Spinal cord (tissue), 10 donors: ENCODE results near the gene FKBP10. TPM values are rescaled to one million over a fixed set of nuclear protein-coding genes. Genes with fewer than 3 reads are reported as not detected.

ENCODE experiments used
- DNase-seq, 6 donors: peaks; one replicate each; pipeline versions ENCODE4 v3.0.0 to v3.0.0-alpha.2; 2013 to 2015; ENCODE audit warnings: low spot score in 6 of 6, low read depth in 4 of 6
- H3K27ac ChIP-seq: one replicate; pipeline ENCODE4 v1.5.1; 2013; ENCODE audit warnings: low read depth, low read length, control low read depth
- H3K27me3 ChIP-seq: one replicate; pipeline ENCODE4 v1.6.1; 2013; ENCODE audit warnings: low read length; ENCODE audit not compliant: control insufficient read depth, insufficient read depth
- H3K36me3 ChIP-seq: one replicate; pipeline ENCODE4 v1.6.1; 2013; ENCODE audit warnings: low read length; ENCODE audit not compliant: control insufficient read depth, insufficient read depth
- H3K4me1 ChIP-seq: one replicate; pipeline ENCODE4 v1.6.1; 2013; ENCODE audit warnings: low read length; ENCODE audit not compliant: control insufficient read depth, insufficient read depth
- H3K4me3 ChIP-seq: one replicate; pipeline ENCODE4 v1.5.1; 2013; ENCODE audit warnings: low read depth, low read length, control low read depth
- H3K9me3 ChIP-seq: one replicate; pipeline ENCODE4 v1.6.1; 2013; ENCODE audit warnings: low read length; ENCODE audit not compliant: control insufficient read depth, insufficient read depth
- whole genome bisulfite sequencing: methylation state at CpG from one replicate; pipeline ENCODE4 v1.1.5; 2013; ENCODE audit warnings: missing lambda C conversion rate; ENCODE audit not compliant: insufficient coverage; 5-methylcytosine and 5-hydroxymethylcytosine counted together
- polyA plus RNA-seq, 2 donors: library from polyadenylated mRNA; unstranded; fragments of 120-200 nt; gene quantifications; one replicate each; pipeline ENCODE4 v1.2.1, GENCODE V29; 2013; ENCODE audit not compliant: insufficient read length in 2 of 2
- total RNA-seq, 2 donors: library from RNA; depleted of rRNA in 1 of 2; stranded (reverse); fragments of 120-200 nt in 1 of 2; fragments of >200 nt in 1 of 2; gene quantifications; one replicate each; pipeline versions ENCODE4 v1.2.3 to v1.2.4, GENCODE V29; 2013 to 2014
- donor health status: healthy.

Gene FKBP10
- total and polyA plus RNA-seq, 4 donors, result 56.6 to 125 (median 87.2) TPM

DNA sequence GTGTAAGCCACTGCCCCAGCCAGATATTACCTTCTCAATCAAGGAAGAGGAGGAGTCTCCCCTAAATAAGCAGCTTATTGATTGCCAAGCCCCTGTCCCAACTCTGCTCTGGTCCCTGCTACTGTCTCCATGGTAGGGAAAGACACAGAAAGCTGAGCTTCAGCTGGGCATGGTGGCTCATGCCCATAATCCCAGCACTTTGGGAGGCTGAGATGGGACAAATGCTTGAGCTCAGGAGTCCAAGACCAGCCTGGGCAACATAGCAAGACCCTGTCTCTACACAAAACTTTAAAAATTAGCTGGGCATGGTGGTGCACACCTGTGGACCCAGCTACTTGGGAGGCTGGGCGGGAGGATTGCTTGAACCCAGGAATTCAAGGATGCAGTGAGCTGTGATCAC, 32.9 kb upstream of the FKBP10 start:
- Histone ChIP-seq H3K9me3 (no peaks in the 10 kb centered on the region), H3K4me1 (peaks cover 40% of the 10 kb centered on the region), H3K27ac (no peak overlapping the region), H3K4me3 (no peak overlapping the region), H3K27me3 (no peaks in the 10 kb centered on the region), H3K36me3 (peaks cover 16% of the 10 kb centered on the region)
- no peak for DNase-seq
- 100% methylated on average over 1 of the region's 1 CpG for WGBS

DNA sequence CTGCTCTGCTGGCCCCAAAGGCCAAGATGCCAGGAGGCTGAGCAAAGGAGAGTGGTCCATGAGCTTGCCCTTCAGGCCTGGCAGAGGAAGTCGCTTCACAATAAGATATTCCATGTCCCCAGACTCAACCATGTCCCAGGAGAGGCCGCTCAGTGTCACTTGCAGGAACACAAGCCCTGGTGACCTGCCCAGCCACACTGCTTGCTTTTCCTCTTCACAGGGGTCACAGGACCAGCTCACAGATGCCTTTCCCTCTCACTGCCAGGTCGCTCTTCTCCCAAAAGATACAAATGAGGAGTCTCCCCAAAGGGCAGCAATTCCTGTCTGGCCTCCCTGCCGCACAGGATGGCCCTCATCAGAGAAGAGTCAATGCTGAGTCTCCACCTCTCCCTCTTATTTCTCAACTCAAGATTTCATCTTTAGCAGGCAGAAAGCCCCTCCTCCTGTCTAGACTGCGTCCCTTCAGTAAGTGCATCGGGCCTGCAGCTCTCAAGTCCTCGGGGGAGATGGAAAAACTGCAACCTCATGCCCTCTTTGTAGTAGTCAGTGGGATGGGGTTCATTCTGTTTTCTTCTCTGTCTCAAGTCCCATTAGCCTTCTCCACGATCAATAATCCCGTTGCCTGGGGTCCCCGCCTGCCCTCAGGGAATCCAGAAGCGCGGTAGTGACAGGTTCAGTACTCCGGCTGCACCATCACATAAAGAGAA, 31.2 kb upstream of the FKBP10 start:
- WGBS, result 81% methylated on average over 10 of the region's 13 CpGs
- Histone ChIP-seq H3K27ac (no peak overlapping the region), H3K4me3 (no peak overlapping the region), H3K27me3 (no peaks in the 10 kb centered on the region), H3K4me1 (peaks cover 37% of the 10 kb centered on the region), H3K9me3 (no peaks in the 10 kb centered on the region), H3K36me3 (peaks cover 7% of the 10 kb centered on the region)
- no peak for DNase-seq

DNA sequence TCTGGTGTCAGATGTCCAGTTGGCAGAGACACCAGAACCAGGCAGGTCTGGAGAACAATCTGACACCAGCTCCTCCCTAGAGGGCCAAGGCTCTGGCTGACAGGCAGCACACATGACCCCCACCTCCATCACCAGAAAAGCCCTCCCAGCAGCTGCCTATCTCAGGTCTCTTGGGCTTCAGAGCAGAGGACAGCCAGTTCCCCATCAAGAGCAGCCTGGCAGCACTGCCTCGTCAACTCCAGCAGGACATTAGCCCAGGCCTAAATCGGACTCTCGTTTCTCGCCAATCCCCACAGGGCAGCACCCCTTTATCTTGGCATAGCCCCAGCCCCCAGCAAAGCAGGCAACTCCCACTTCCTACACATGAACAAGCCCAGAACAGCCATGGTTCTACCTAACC, 30.7 kb upstream of the FKBP10 start:
- Histone ChIP-seq H3K9me3 (no peaks in the 10 kb centered on the region), H3K4me3 (no peak overlapping the region), H3K36me3 (peaks cover 4% of the 10 kb centered on the region), H3K27ac (no peak overlapping the region), H3K27me3 (no peaks in the 10 kb centered on the region), H3K4me1 (peaks cover 32% of the 10 kb centered on the region)
- no peak for DNase-seq
- 68% methylated on average over 4 of the region's 4 CpGs for WGBS

DNA sequence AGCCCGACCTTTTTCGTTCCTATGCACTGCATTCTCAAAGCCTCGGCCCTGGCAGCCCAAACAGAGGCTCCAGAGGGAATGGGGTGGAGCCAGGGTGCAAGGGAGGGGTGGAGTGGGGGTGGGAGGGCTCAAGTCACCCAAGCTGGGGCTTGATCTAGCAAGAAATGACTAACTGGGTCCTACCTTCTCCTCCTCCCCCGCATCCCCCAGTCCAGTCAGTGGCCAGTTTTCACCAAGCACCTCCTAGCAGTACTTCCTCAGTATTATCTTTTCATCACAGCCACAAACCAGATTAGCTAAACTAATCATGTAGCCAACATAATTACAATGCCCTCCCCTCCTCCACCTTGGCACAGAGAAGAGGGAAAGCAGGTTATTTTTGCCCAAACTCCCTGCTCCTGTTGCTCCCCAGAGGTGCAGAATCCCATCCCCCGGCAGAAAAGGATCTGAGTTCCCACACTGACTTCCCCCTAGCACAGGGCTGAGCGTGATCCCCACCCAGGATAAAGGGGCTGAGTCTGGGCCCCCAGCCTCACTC, 28.5 kb upstream of the FKBP10 start:
- H3K4me1 ChIP-seq, result peaks cover 21% of the 10 kb centered on the region

DNA sequence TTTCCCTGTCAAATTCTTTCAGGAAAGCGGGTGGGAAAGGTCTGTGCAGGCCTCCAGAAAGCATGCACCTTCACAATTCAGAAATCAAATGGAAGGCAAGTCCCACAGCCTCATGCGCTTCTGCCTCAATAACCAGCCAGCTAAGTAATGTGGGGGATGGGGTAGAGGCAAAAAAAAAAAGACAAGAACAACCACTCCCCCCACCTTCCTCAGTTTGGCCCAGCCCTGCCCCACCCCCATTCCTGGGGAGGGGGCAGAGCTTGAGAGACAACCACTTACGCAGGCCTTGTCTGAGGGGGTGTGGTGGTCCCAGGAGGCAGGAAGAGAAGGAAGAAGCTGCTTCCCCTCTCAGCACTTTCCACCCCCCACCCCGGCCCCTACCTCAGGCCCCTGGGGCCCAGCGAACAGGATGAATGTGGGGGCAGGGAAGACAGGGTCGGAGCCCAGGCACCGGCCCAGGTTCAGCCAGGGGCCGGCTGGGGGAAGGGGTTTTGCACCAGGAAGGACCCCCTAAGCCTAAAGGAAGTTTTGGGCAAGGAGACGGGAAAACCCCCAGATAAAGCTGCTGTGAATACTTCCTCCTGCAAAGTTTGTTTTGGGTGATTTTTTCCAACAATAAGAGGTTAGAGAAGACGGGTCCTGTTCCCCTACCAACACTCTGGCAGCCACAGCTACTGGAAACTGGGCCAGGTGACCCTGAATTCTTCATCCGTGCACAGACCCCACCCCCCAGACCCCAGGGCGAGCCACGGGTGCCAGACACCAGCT, 27.5 kb upstream of the FKBP10 start:
- DNase-seq, result peak in 2 of 6 donors; percentile 52 to 73
- Histone ChIP-seq H3K27ac (peak overlapping the region; percentile 82), H3K4me3 (peak overlapping the region; percentile 74), H3K27me3 (no peaks in the 10 kb centered on the region), H3K9me3 (no peaks in the 10 kb centered on the region), H3K4me1 (peaks cover 21% of the 10 kb centered on the region), H3K36me3 (no peaks in the 10 kb centered on the region)
- 5% methylated on average over 7 of the region's 13 CpGs for WGBS

More for the DNA sequence above, 28.5 kb upstream of the FKBP10 start:
- Histone ChIP-seq H3K36me3 (no peaks in the 10 kb centered on the region), H3K4me3 (peak overlapping the region; percentile 74), H3K9me3 (no peaks in the 10 kb centered on the region), H3K27ac (no peak overlapping the region), H3K27me3 (no peaks in the 10 kb centered on the region)
- 53% methylated on average over 4 of the region's 6 CpGs for WGBS
- DNase-seq, result peak in 1 of 6 donors; percentile 24

DNA sequence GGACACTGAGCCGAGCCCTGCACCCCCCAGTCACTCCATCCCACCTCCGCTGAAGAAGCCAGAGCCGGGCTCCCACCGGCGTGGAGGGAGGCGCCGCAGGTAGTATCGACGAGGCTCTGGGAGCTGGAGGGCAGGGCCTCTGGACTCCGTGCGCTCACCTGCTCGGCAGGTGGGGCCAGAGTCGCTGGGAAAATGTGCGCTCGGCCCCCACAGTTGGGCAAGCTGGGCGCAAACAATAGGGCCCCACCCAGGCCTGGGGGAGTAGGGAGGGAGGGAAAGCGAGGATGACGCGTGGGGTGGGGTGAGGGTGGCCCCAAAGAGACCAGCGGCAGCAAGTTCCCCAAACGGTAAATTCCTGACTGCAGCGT, 27.0 kb upstream of the FKBP10 start:
- WGBS, result 2% methylated on average over 22 of the region's 22 CpGs
- Histone ChIP-seq H3K27ac (peak overlapping the region; percentile 82), H3K4me3 (peak overlapping the region; percentile 74), H3K27me3 (no peaks in the 10 kb centered on the region), H3K36me3 (no peaks in the 10 kb centered on the region), H3K4me1 (peaks cover 24% of the 10 kb centered on the region), H3K9me3 (no peaks in the 10 kb centered on the region)
- DNase-seq, result peak in 1 of 6 donors; percentile 39

DNA sequence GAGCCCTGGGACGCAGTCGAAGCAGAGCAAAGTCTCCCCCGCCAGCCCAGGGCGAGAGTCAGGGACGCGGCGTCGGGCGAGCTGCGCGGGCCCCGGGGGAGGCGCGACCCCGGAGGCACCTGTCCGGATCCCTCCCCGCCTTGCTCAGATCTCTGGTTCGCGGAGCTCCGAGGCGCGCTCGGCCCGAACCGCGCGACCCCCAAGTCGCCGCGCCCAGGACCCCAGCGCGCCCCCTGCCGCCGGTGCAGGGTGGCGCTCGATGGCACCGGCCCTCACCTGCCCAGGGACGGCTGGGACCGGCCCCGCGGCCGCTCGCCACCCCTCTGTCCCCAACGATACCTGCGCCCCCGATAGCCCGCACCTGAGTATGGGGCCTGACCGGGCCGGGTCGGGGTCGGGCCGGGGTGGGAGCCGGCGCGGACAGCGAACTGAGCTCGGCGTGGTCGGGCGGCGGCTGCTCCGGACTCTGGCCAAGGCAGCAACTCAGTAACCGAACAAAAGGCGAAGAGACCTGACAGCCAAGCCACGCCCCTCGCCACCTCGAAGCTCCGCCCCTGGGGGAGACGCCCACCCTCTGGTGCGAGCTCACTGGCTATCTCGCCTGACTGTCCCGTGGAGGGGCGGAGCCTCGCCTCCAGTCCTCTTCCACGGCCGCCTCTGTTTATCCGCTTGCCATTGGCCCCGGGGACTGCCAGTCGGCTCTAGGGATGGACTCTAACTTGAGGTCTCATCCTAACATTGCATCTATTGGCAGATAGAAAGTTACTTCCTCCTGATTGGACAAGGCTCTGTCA, 26.4 kb upstream of the FKBP10 start, which contains the start of gene JUP:
JUP (minus strand) TSS at position 485 of the 794 bp plus-strand sequence. CDS start 14,857 bp downstream, outside the sequence.
- DNase-seq, result peak; percentile 82 to 100 (median 96)
- Histone ChIP-seq H3K27ac (peak within 1 kb of the TSS; percentile 82), H3K36me3 (no peaks in the 10 kb centered on the region), H3K27me3 (no peaks in the 10 kb centered on the region), H3K4me1 (peaks cover 28% of the 10 kb centered on the region), H3K9me3 (no peaks in the 10 kb centered on the region), H3K4me3 (peak within 1 kb of the TSS; percentile 74)
- WGBS, result under 1% methylated on average over 76 of the region's 79 CpGs

DNA sequence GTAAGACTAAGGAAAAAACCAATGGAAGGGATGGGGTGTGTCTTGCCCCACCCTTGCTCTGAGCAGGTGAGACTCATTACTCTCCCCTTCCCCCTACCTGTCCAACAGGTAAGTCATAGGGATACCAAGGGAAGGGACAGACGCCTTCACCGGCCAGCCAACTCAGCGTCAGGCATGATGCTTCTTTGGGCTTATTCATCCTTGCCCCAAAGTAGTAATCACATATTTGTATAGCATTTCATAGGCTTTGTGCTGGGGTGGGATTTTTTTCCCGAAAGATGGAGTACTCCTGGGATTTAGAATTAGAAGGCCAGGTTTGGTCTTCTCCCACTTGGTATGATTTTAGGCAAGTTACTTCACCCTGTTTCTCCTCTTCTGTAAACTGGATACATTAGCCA, 25.8 kb upstream of the FKBP10 start:
- Histone ChIP-seq H3K27ac (no peak overlapping the region), H3K4me3 (no peak overlapping the region), H3K4me1 (peaks cover 24% of the 10 kb centered on the region), H3K27me3 (no peaks in the 10 kb centered on the region), H3K9me3 (no peaks in the 10 kb centered on the region), H3K36me3 (no peaks in the 10 kb centered on the region)
- no peak for DNase-seq
- WGBS, result no CpG with 5 or more reads among the region's 4 CpGs
